Stimulated activated CD4-positive, alpha-beta T cell treated with anti-CD3 and anti-CD28 coated beads, TNF-alpha, amount 100 ng/mL, for 24 hours (primary cell): ENCODE measurements around the gene CELF3.

ENCODE experiments used
- DNase-seq, 3 experiments: peaks; one replicate each; pipeline ENCODE4 v3.0.0-alpha.2; 2020; ENCODE audit warnings: low read depth in 3 of 3

The CELF3 gene

GRCh38 chr1:151720974-151721787, 4.6 kb upstream of the CELF3 start, which contains the start of gene RIIAD1:
RIIAD1 (plus strand) TSS chr1:151721522; CDS start chr1:151721537, 15 bp downstream.
- peak in 2 of 3 experiments; percentile 15 to 37 for DNase-seq

GRCh38 chr1:151720554-151720953, 4.0 kb upstream of the CELF3 start:
- no peak for DNase-seq

- no peak for DNase-seq
These were observed 3.5 kb upstream of the CELF3 start for GRCh38 chr1:151720125-151720524.

- DNase-seq: no peak
These were observed 2.1 kb upstream of the CELF3 start for GRCh38 chr1:151718666-151719065.

- DNase-seq: no peak
These were observed 1.4 kb upstream of the CELF3 start for GRCh38 chr1:151718011-151718431.

GRCh38 chr1:151716405-151716762, 219 bp downstream of the CELF3 start:
- DNase-seq: no peak

GRCh38 chr1:151715726-151716404, 738 bp downstream of the CELF3 start:
- no peak for DNase-seq

GRCh38 chr1:151714820-151715725, 1.5 kb downstream of the CELF3 start:
- no peak for DNase-seq

GRCh38 chr1:151713874-151714273, 2.7 kb downstream of the CELF3 start:
- DNase-seq: no peak

- DNase-seq: no peak
These were observed 3.6 kb downstream of the CELF3 start for GRCh38 chr1:151713044-151713443.

GRCh38 chr1:151711951-151712350, 4.7 kb downstream of the CELF3 start:
- no peak for DNase-seq

- no peak for DNase-seq
These were observed 5.4 kb downstream of the CELF3 start for GRCh38 chr1:151711044-151711800.

GRCh38 chr1:151710187-151710840, 6.3 kb downstream of the CELF3 start:
- peak in 1 of 3 experiments; percentile 54 for DNase-seq

- no peak for DNase-seq
These were observed 7.7 kb downstream of the CELF3 start for GRCh38 chr1:151708891-151709290.

GRCh38 chr1:151707541-151708065, 9.0 kb downstream of the CELF3 start:
- DNase-seq: no peak

GRCh38 chr1:151706464-151707415, 9.9 kb downstream of the CELF3 start:
- no peak for DNase-seq

GRCh38 chr1:151705753-151706463, 10.7 kb downstream of the CELF3 start:
- no peak for DNase-seq

- DNase-seq: no peak
These were observed 11.5 kb downstream of the CELF3 start for GRCh38 chr1:151705146-151705545.

- no peak for DNase-seq
These were observed 12.4 kb downstream of the CELF3 start for GRCh38 chr1:151704246-151704645.
